Stimulated activated CD8-positive, alpha-beta memory T cell treated with anti-CD3 and anti-CD28 coated beads, Interleukin-15, amount 100 ng/mL, for 4 hours (primary cell): ENCODE results near the gene PSMG1.
"Not testable (repeated sequence)": the region's sequence is repeated elsewhere in the genome, so short reads cannot be mapped to it uniquely, and the experiment has no call there.

ENCODE experiments used
- DNase-seq, 2 donors: peaks; one replicate each; pipeline ENCODE4 v3.0.0-alpha.2; 2020; ENCODE audit warnings: low read depth in 2 of 2

Gene PSMG1

GRCh38 chr21:39188521-39189139, 5.4 kb upstream of the PSMG1 start:
- no peak for DNase-seq

GRCh38 chr21:39187141-39187540, 3.9 kb upstream of the PSMG1 start:
- DNase-seq: no peak

GRCh38 chr21:39186676-39187075, 3.4 kb upstream of the PSMG1 start:
- DNase-seq: no peak

GRCh38 chr21:39185157-39185556, 1.9 kb upstream of the PSMG1 start:
- no peak for DNase-seq

GRCh38 chr21:39184050-39184980, 1.1 kb upstream of the PSMG1 start:
- DNase-seq: no peak

- DNase-seq: no peak
Measured at GRCh38 chr21:39182484-39183271, 573 bp downstream of the PSMG1 start.

DNA sequence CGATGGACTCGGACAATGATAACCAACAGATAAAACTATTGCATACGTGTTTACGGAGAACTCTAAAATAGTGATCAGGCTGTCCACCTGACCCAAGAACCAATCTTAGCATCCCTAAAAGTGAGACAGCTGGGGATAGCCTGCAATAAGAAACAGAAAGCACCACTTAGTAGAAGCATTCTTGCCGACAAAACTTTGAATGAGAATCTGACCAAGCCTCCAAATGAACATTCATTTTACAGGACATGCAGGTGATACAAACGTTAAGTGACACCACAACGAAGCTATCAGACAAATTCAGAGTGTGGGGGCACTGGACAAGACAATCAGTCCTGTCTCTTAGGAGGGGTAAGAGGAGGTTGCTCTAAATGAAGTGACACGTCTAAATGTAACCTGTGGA, 1.2 kb downstream of the PSMG1 start:
- DNase-seq: no peak

- no peak for DNase-seq
Measured at GRCh38 chr21:39181205-39181818, 1.9 kb downstream of the PSMG1 start.

DNA sequence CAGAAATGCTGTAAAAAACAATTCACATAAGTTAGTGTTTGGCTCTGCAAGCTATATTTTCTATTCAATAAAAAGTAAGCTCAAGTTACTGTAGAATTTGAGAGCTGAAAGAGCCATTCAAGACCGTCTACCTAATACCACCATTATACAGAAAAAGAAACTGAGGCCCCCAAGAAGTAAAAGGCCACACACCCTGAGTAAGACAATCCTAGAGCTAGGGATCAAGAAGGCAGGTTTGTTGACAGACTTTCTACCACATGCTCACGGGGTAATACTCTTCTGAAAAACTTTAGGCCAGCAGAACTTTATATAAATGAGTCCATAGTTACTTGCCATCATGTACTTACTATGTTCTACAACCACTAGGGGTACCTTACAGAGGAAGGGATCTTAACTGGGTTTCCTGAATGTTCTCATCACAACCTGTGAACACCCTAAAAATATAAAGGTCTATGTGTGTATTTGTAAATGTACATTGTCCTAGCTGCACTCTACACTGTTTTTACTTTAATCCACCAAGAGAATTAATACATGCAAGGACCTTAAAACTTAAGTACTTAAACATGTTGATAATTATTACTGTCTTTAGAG, 2.7 kb downstream of the PSMG1 start:
- no peak for DNase-seq

GRCh38 chr21:39178421-39178820, 4.8 kb downstream of the PSMG1 start:
- no peak for DNase-seq

GRCh38 chr21:39176271-39176709, 7.0 kb downstream of the PSMG1 start:
- DNase-seq: no peak

GRCh38 chr21:39175665-39176064, 7.6 kb downstream of the PSMG1 start:
- DNase-seq: no peak

- no peak for DNase-seq
Measured at GRCh38 chr21:39175154-39175553, 8.1 kb downstream of the PSMG1 start.

GRCh38 chr21:39173716-39174680, 9.3 kb downstream of the PSMG1 start:
- DNase-seq: no peak

GRCh38 chr21:39169906-39170305, 13.3 kb downstream of the PSMG1 start:
- DNase-seq: no peak

DNA sequence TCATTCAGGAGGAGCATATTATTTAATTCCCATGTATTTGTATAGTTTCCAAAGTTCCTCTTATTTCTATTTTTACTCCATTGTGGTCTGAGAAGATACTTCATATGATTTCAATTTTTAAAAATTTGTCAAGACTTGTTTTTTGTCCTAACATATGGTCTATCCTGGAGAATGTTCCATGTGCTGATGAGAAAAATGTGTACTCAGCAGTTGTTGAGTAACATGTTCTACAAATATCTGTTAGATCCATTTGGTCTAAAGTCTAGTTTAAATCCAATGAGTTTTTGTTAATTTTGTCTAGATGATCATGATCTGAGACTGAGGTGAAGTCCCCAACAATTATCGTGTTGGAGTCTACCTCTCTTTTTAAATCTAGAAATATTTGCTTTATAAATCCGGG, 14.5 kb downstream of the PSMG1 start:
- no peak for DNase-seq

GRCh38 chr21:39164523-39164922, 18.7 kb downstream of the PSMG1 start:
- DNase-seq: no peak

DNA sequence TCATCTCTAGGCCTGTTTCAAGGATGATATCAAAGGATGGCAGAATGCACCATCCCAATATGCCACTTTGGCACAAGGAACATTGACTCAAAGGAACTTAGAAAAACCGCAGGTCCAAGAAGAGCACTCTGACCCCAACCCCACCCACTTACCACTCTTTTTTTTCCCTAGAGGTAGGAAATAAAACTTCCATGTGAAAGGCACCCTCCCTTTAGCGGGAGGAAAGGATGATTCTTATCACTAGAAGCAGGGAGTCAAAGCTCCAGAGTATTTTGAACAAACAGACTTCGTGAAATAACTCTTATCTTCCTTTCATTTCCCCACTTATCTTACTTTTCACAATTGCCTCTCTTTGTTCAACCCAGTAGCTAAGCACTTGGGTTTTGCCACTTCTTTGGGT, 22.2 kb downstream of the PSMG1 start:
- DNase-seq: no peak

GRCh38 chr21:39159342-39160063, 23.7 kb downstream of the PSMG1 start:
- no peak for DNase-seq

- not testable (repeated sequence) for DNase-seq
Measured at GRCh38 chr21:39157241-39157640, 26.0 kb downstream of the PSMG1 start.
